GM18517 (cell line): ENCODE measurements around the gene LINGO1.

ENCODE experiments used
- ATAC-seq: cut with Tn5 transposase; IDR thresholded peaks from one replicate; pipeline ENCODE4 v1.9.1; 2021; ENCODE audit warnings: mild to moderate bottlenecking, moderate library complexity; ENCODE audit not compliant: unreplicated experiment

LINGO1 gene, protein sequence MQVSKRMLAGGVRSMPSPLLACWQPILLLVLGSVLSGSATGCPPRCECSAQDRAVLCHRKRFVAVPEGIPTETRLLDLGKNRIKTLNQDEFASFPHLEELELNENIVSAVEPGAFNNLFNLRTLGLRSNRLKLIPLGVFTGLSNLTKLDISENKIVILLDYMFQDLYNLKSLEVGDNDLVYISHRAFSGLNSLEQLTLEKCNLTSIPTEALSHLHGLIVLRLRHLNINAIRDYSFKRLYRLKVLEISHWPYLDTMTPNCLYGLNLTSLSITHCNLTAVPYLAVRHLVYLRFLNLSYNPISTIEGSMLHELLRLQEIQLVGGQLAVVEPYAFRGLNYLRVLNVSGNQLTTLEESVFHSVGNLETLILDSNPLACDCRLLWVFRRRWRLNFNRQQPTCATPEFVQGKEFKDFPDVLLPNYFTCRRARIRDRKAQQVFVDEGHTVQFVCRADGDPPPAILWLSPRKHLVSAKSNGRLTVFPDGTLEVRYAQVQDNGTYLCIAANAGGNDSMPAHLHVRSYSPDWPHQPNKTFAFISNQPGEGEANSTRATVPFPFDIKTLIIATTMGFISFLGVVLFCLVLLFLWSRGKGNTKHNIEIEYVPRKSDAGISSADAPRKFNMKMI

GRCh38 chr15:77632534-77633133 lies at the start of gene LINGO1:
Gene LINGO1, minus strand, starts transcription at chr15:77632912. Its CDS starts 597 bp downstream, at chr15:77632315.
- ATAC-seq, result no peak

- ATAC-seq, result no peak
Observed at GRCh38 chr15:77681362-77681761, 48.6 kb upstream of the LINGO1 start.

DNA sequence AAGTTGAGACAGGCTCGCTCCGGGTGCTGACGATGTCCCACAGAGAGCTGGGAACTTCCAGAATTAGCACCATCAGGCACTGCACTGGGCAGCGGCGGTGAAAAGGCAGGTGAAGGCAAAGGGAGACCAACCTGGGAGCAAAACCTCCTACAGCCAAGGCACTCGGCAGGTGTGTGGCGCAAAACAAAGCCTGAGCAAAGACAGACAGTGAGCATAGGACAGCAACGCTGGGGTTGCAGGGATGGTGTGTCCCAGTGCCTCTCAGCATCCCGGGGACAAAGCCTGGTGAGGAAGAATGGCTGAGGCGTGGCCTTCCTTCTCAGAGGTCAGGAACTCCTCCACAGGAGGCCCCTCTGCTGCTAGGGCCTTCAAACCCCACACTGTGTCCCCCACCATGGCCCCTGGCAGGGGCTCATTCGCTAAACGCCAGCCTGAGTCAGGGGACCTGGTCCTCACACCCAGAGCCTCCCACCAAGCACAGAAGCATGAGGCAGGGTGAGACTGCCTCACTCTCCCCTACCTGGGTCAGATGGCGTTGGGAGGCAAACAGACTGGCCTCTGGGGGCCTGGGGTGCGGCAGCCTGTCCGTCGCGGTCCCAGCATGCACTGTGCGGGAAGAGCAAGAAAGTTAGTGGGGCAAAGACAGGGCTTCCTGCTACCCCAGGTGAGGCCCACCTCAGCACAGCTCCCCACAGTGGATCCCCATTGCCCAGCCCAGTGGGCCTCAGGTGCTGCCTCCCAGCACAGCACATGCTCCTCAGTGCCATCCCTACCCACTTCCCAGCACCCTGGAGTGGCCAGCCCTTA lies 44.1 kb upstream of the LINGO1 start:
- no peak for ATAC-seq

- no peak for ATAC-seq
Observed at GRCh38 chr15:77675806-77676415, 43.2 kb upstream of the LINGO1 start.

DNA sequence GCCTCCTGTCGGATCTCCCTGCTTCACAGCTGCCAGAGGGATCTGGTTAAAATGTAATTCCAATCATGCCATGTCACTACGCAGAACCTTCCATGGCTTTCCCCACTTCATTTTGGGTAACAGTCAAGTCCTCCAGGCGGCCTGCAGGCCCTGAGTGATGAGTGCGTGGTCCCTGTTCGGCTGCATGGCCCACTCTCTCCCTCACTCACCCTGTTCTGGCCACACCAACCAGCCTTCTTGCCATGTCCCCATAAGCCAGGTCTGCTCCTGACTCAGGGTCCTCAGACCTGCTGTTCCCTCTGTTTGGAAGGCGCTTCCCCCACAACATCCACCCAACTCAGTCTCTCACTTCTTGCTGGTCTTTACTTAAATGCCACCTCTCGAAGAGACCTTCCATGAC lies 41.6 kb upstream of the LINGO1 start:
- no peak for ATAC-seq

- no peak for ATAC-seq
Observed at GRCh38 chr15:77673866-77674265, 41.2 kb upstream of the LINGO1 start.

- ATAC-seq, result no peak
Observed at GRCh38 chr15:77672135-77672534, 39.4 kb upstream of the LINGO1 start.

- ATAC-seq, result no peak
Observed at GRCh38 chr15:77671362-77672056, 38.8 kb upstream of the LINGO1 start.

DNA sequence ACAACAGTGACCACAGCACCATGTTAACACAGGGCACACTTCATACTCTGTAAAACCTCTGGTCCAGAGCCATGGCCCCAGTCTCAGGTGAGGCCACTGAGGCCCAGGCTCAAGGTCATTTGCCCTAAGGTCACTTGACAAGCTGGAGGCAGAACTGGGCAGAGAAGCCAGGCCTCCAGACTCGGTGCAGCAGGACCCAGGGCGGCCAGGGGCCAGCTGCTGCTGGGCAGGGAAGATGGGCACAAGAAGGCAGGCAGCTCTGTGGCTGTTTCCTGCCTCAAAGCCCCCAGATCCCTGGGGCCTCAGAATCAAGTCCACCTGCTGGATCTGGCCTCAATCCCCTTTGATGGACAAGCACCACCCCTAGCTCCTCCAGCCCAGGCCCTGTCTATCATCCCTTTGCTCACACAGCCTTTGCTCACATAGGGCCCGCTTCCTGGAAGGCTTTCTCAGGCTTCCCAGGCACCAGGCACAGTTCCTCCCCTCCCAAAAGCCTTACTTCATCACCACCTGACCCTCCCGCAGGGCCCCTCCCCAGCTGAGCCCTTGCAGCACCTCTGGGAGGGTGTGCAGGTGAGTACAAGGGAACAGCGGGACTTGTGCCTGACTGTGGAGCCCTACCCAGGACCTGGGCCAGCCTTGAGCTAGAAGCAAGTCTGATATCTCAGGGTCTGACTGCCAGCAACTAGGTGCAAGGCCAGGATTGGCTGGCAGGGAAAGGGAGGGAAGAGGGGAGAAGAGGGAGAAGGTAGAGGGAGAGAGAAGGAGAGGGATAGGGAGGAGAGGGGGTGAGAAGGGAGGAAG lies 38.0 kb upstream of the LINGO1 start:
- no peak for ATAC-seq

DNA sequence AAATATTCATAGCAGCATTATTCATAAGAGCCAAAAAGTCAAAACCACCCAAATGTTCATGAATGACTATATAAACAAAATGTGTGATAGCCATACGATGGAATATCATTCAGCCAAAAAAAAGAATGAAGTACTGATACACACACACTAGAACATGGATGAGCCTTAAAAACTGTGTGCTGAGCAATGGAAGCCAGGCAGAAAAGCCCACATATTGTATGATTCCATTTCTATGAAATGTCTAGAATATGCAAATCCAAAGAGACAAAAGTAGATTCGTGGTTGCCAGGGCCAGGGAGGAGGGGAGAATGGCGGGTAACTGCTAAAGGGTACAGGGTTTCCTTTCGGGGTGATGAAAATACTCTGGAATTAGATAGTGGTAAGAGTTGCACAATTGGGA lies 37.2 kb upstream of the LINGO1 start:
- no peak for ATAC-seq

DNA sequence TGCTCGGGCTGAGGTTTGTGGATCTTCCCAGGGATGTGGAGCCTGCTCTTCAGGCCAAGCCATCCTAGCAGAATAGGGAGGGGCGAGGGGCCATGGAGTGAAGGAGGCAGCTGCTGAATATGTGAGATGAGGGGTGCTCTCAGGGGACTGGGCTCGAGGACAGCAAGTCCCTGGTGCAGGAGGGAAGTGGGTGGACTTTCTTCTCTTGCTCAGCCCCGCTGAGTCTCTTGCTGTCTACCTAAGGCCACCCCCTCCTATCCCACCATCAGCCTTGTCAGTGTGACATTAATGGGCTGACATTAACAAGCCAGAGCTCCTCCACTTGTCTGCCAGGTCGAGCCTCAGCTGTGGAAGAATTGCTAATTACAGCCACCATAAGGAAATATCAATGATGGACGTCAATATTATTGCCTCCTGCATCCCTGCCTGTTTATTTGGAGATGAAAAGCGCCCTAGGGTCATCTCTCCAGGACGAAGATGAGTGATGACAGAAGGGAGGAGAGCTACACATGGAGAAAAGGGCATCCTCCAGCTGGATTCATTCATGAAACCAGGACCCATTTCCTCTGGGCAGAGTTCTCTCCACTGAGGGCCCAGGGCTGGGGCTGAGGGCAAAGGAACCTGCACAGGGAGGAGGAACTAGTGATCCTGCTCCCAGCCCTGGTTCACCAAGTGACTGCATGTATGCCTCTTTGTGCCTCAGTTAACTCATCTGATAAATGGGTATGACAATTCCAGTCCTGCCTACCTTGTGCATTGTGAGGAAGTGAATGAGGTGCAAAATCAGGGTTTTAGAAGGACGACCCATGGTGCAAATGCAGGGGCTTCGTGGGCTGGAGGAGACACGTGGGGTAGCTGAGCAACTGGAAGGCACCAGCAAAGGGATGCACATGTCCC lies 34.9 kb upstream of the LINGO1 start:
- ATAC-seq, result no peak

DNA sequence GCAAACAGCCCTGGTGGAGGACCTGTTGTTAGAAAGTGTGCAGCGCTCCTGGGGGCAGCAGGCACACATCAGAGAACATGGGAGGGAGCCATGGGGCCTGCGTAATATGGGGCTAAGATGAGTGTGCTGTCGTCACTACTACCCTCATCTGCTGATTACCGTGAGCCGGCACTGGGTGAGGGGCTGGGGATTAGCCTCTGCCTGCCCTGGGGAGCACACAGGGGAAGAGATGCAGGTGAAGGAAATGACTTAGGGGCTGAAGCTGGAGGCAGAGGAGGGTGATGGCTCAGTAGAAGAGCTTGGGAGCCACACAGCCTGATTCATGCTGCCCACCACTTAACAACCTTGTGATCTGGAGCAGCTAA lies 33.6 kb upstream of the LINGO1 start:
- ATAC-seq, result no peak

DNA sequence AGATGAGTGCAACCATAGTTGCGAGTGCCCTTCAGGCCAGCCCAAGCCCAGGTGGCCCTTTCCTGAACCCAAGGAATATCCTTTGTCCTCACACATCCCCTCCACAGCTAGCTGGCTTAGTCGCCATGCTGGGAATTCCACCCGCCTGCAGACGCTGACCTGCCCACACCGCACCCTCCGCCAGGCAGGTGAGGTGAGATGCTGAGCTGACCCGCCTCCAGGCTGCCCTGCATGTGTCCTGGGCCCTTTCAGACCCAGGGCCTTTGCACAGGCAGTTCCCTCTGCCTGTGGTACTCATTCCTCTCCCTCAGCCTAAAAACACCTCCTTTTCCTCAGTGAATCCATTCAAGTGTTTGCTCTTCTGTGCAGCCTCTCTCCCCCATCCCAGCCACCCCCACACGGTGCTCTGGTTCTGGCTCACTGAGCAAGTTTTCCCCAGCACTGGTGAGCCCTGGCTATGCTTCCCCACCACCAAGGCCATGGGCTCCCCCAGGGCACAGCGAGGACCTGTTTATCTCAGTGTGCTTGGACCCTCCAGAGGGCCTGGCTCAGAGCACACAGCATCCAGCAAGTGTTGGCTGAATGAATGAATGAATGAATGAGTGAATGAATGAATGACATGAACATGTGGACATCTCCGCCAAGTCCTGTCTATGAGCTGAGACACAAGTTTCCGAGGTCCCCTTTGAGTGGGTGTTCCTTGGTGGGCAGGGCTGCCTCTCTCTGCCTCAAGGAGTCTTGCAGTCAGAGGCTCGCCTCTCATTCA lies 33.0 kb upstream of the LINGO1 start:
- ATAC-seq, result no peak

GRCh38 chr15:77664428-77664827 lies 31.7 kb upstream of the LINGO1 start:
- ATAC-seq, result no peak

DNA sequence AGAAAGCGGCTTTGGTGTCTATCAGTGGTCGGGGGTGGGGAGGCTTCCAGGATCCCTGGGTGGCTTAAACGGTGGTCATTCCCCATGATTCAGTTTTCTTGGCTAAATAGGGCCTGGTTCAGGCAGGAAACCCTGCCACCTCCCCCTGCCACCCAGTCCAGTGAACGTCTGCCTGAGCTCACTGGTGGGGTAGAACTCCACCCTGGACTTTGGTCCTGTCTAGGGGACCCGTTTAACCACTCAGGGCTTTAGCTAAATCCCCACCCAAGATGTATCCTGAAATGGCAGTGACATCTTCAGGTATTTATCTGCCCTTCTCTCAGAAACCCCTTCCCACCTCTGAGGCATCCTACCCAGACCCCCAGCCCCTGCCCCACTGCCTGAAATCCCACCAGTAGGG lies 30.5 kb upstream of the LINGO1 start:
- ATAC-seq, result no peak

- ATAC-seq, result no peak
Observed at GRCh38 chr15:77659350-77660321, 26.9 kb upstream of the LINGO1 start.

DNA sequence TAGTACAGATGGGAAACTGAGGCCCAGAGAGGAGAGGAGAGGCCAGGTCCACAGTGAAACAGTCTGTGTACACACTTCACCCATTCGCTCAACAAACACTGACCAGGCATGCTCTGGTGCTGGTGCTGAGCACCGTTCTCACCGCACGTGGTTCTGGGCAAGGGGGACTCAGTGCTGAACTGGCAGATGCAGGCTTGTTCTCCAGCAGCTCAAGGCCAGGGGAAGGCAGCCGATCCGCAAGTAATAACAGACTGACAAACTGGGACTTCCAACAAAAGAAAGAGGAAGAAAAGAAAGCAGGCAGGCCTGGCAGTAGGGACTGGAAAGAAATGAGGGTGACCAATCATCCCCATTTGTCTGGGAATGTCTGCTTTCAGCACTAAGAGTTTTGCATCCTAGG lies 25.6 kb upstream of the LINGO1 start:
- no peak for ATAC-seq
